Thyroid gland (tissue), 4 donors: ENCODE data around the gene ARMH3. TPM values are rescaled to one million over a fixed set of nuclear protein-coding genes. Genes with fewer than 3 reads are reported as not detected.

ENCODE experiments used
- DNase-seq, 2 donors: peaks; one replicate each; pipeline ENCODE4 v3.0.0-alpha.2; 2019
- H3K27ac ChIP-seq, 3 donors: fragments of 200-600 bp; sonication (generic); 1 replicate in 2 of 3; 2 replicates in 1 of 3; pipeline ENCODE4 v1.5.1; 2016 to 2019; ENCODE audit warnings: mild to moderate bottlenecking in 1 of 3, moderate library complexity in 1 of 3
- H3K27me3 ChIP-seq: fragments of 200-600 bp; sonication (generic); one replicate; pipeline ENCODE4 v1.5.1; 2019
- H3K36me3 ChIP-seq, 2 donors: fragments of 200-600 bp; sonication (generic); one replicate each; pipeline ENCODE4 v1.5.1; 2016 to 2019
- H3K4me1 ChIP-seq, 2 donors: fragments of 200-600 bp; sonication (generic); one replicate each; pipeline ENCODE4 v1.5.1; 2017 to 2019
- H3K4me3 ChIP-seq, 3 donors: fragments of 200-600 bp; sonication (generic); replicated peaks in 1 of 3; 1 replicate in 2 of 3; 2 replicates in 1 of 3; pipeline ENCODE4 v1.5.1; 2016; ENCODE audit warnings: mild to moderate bottlenecking in 1 of 3
- H3K9me3 ChIP-seq: fragments of 200-600 bp; sonication (generic); one replicate; pipeline ENCODE4 v1.5.1; 2017
- CTCF ChIP-seq, 6 experiments: fragments of 200-600 bp in 3 of 6; fragments of 450-650 bp in 3 of 6; sonication (generic) in 3 of 6; IDR thresholded peaks; one replicate each; pipeline ENCODE4 v1.5.1; 2016 to 2019; ENCODE audit warnings: antibody characterized with exemption in 6 of 6, mild to moderate bottlenecking in 2 of 6, inconsistent platforms in 1 of 6, moderate library complexity in 1 of 6
- POLR2A ChIP-seq, 2 donors: fragments of 450-650 bp; IDR thresholded peaks; one replicate each; pipeline ENCODE4 v1.6.1; 2017; ENCODE audit warnings: antibody characterized with exemption in 2 of 2, mild to moderate bottlenecking in 2 of 2, moderate library complexity in 1 of 2
- WGBS, 2 donors: methylation state at CpG; one replicate each; pipeline ENCODE4 v1.1.5; 2017; 5-methylcytosine and 5-hydroxymethylcytosine counted together
- intact Hi-C: fragments of 100-400 bp; cut with DNase I; formaldehyde crosslinking; loops from one replicate; pipeline ENCODE4 v1.15.1; 2023
- total RNA-seq, 4 donors: library from RNA; depleted of rRNA; stranded (reverse); fragments of >200 nt; gene quantifications; one replicate each; pipeline ENCODE4 v1.2.3, GENCODE V29; 2016

The ARMH3 gene
- total RNA-seq, 4 donors from 2014 or later = 14.2 to 21.2 (median 18.3) TPM

- H3K4me1 ChIP-seq = peaks cover 0 to 6% of the 10 kb centered on the region in 2 donors
- no peak for TF ChIP-seq CTCF (IDR thresholded peaks at IDR 0.05)
- TF ChIP-seq POLR2A (IDR thresholded peaks at IDR 0.05) = no peak
- no peak overlapping the region for H3K27ac ChIP-seq
- no peaks in the 10 kb centered on the region for H3K27me3 ChIP-seq
- 56 to 58% methylated on average over 3 of the region's 3 CpGs for WGBS, 2 donors
- peaks cover 0 to 9% of the 10 kb centered on the region in 2 donors for H3K36me3 ChIP-seq
- peak; percentile 17 to 27 for DNase-seq
- no peaks in the 10 kb centered on the region for H3K9me3 ChIP-seq
- intact Hi-C loops = no loop called here
- no peak overlapping the region for H3K4me3 ChIP-seq
Observed at GRCh38 chr10:101850749-101851148, 205.2 kb downstream of the ARMH3 start.

- no peak overlapping the region for H3K27ac ChIP-seq
- H3K4me1 ChIP-seq = peaks cover 0 to 9% of the 10 kb centered on the region in 2 donors
- H3K27me3 ChIP-seq = no peaks in the 10 kb centered on the region
- intact Hi-C loops = no loop called here
- no peaks in the 10 kb centered on the region for H3K9me3 ChIP-seq
- TF ChIP-seq POLR2A (IDR thresholded peaks at IDR 0.05) (no peak), CTCF (IDR thresholded peaks at IDR 0.05) (no peak)
- no peak for DNase-seq
- H3K36me3 ChIP-seq = peaks cover 0 to 9% of the 10 kb centered on the region in 2 donors
- WGBS, 2 donors = 64 to 70% methylated on average over 3 of the region's 3 CpGs
- H3K4me3 ChIP-seq = no peak overlapping the region
Observed at GRCh38 chr10:101848894-101849351, 207.1 kb downstream of the ARMH3 start.

DNA sequence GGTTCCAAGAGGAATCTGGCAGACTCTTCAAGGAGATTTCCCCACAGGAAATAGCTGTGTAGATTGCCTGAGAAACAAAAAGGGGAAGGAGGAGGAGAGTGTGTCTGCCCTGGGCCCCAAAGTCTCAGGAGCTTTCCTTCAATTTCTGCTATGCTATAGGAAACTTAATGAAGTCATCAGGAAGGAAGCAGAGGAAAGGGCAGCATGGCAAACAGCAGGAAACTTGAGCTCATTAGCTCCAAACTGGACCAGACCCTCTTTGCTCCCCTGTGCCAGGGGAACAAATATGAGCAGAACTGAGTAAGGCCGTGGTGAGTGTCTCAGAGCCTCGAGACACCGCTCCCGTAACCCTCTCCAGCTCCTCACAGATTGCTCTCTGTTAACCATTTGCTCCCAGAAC lies 207.6 kb downstream of the ARMH3 start:
- WGBS, 2 donors = 63 to 69% methylated on average over 4 of the region's 4 CpGs
- DNase-seq = no peak
- no peak overlapping the region for H3K27ac ChIP-seq
- intact Hi-C loops = no loop called here
- TF ChIP-seq POLR2A (IDR thresholded peaks at IDR 0.05) = no peak
- TF ChIP-seq CTCF (IDR thresholded peaks at IDR 0.05) = no peak
- H3K27me3 ChIP-seq = no peaks in the 10 kb centered on the region
- H3K36me3 ChIP-seq = peaks cover 0 to 9% of the 10 kb centered on the region in 2 donors
- no peaks in the 10 kb centered on the region for H3K9me3 ChIP-seq
- peaks cover 4 to 14% of the 10 kb centered on the region in 2 donors for H3K4me1 ChIP-seq
- H3K4me3 ChIP-seq = no peak overlapping the region

DNA sequence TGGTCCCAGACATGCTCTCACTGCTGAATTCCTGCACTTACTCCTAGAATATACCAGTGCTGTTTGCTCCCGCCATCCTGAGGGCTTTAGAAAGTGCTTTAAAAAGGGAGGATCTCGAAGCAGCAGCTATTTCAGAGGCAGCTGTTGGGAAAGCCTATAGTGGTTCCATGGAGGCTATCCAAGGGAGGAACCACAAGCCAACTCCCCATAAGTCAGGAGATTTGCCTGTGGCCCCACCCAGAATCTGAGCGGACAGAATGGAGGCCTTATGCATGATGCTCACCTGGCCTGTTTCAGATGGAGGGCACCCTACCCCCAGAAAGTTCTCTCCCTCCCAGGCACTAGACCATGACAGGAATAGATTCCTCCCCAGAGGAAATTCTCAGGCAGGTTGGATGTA lies 210.1 kb downstream of the ARMH3 start:
- Histone ChIP-seq H3K4me1 (peaks cover 11 to 14% of the 10 kb centered on the region in 2 donors), H3K4me3 (no peak overlapping the region), H3K27me3 (no peaks in the 10 kb centered on the region), H3K36me3 (peaks cover 0 to 9% of the 10 kb centered on the region in 2 donors), H3K27ac (no peak overlapping the region), H3K9me3 (no peaks in the 10 kb centered on the region)
- DNase-seq = no peak
- 97 to 100% methylated on average over 3 of the region's 3 CpGs for WGBS, 2 donors
- intact Hi-C loops = no loop called here
- no peak for TF ChIP-seq CTCF (IDR thresholded peaks at IDR 0.05)
- no peak for TF ChIP-seq POLR2A (IDR thresholded peaks at IDR 0.05)

- Histone ChIP-seq H3K9me3 (no peaks in the 10 kb centered on the region), H3K27me3 (no peaks in the 10 kb centered on the region), H3K27ac (no peak within 1 kb of the TSS), H3K4me3 (no peak within 1 kb of the TSS), H3K4me1 (peaks cover 25 to 26% of the 10 kb centered on the region in 2 donors), H3K36me3 (peaks cover 0 to 9% of the 10 kb centered on the region in 2 donors)
- DNase-seq = peak in 1 of 2 donors; percentile 18
- WGBS, 2 donors = 34 to 42% methylated on average over 27 to 28 of the region's 60 CpGs
- TF ChIP-seq CTCF (IDR thresholded peaks at IDR 0.05) (peak in 3 of 6 experiments; percentile 11 to 56 (median 17)), POLR2A (IDR thresholded peaks at IDR 0.05) (no peak)
- intact Hi-C loops = no loop called here
Observed at GRCh38 chr10:101843032-101844021, 212.6 kb downstream of the ARMH3 start, which contains the start of gene KCNIP2. TSS of gene KCNIP2 (minus strand) at chr10:101843800. CDS start at chr10:101843568, 232 bp downstream.
